ENCODE results near the gene SP100.
"Not testable (repeated sequence)": the region's sequence is repeated elsewhere in the genome, so short reads cannot be mapped to it uniquely, and the experiment has no call there.

Gene SP100

DNA sequence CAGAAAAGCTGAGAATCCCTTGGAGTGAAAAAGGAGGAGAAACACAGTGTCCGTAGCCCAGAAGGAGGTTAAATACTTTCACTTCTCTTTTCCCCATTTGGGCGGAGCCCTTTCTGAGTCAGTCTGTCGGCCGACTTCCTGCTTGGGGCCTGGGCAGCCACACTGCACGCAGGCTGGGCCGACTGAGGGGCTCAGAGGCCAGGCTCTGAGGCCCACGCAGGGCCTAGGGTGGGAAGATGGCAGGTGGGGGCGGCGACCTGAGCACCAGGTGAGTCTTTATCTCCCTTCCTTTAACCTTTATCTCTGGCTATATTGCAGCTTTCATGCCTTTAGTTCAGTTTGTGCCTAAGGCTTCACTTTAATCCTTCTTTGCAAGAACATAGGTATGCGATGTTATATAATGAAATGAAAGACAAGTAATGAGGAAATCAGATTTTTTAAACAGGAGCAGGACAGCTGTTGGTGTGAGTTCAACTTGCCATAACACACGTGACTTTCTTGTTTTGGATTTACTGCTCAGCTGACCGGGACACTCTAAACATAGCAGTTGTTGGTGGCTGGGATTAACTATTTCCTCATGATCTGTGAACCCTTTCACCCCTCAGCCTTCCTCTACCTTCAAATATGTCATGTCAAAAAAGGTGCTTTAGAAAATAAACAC lies at the start of gene SP100:
Gene SP100, plus strand, starts transcription at position 141 of the 661 bp plus-strand sequence. Its CDS starts 96 bp downstream, at position 237.
- in situ Hi-C loops (cut with HindIII; ENCODE audit: low sequenced_read_pairs): no loop called here

DNA sequence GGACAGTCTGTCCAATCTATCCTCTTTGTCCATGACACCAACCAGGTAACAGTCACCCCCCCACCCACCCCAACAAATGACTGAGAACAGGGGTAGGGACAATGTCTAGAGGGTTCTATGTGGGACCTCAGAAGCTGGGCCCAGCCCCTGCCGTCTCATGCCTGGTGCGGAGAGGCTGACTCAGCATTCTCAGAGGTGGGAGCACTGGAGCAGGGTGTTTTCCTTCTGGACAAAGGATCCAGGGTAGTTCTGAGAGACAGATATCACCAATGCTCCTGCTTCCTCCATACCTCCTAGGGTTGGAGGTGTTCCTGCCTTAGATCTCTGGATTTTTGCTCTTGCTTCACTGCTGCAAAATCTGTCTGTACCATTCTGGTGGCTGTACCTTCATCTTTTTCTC lies 33.9 kb upstream of the SP100 start:
- in situ Hi-C loops (cut with HindIII; ENCODE audit: low sequenced_read_pairs): no loop called here

DNA sequence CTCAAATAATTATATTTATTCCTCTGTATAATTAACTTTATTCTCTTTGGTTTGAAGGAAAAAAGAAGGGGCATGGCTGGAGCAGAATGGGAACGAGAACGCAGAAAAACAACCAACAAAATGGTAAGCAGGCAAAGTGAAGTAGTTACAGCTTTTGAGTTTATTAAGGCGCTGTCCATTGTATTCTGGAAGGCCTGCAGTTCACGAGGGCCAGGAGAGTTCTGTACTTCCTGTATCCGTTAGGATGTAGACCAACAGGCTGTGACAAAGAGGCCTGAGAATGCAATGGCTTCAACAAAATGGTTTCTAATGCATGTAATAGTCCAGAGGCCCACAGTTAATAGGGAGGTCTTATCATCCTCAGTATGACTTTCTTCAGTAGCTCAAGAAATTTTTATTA lies 32.5 kb upstream of the SP100 start:
- in situ Hi-C loops (cut with HindIII; ENCODE audit: low sequenced_read_pairs): no loop called here

DNA sequence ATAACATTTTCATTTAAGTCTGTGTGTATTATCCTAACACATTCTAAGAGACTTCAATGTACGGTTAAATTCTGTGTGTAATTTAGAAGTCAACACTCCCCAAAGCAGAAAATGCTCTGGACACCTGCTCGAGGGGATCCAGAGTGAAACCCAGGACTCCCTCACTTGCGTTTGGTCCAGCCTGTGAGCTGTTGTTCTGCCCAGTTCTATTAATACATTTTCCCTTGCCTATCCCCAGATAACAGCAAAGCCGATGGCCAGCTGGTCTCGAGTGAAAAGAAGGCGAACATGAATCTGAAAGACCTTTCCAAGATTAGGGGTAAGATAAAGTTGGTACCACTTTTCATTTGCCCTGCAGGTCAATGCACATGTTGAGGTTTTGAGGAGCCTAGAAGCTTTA lies 31.0 kb upstream of the SP100 start:
- in situ Hi-C loops (cut with HindIII; ENCODE audit: low sequenced_read_pairs): no loop called here

DNA sequence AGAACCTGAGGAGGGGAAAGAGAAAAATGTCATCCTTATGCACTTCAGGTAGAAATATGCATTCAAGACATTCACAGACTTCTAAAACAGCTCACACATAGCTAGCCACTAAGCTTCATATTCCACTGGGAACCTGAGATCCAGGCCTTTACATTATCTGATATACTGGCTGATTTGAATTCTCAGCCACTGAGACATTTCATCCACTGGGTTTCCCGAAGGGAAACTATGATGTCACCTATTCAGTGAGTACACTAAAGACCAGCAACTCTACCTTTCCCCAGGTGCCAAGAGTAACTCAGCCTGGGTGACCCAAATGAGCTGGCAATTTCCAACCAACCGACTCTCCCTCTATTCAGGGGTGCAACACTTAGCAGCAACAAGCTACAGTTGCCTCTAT lies 21.7 kb upstream of the SP100 start:
- in situ Hi-C loops (cut with HindIII; ENCODE audit: low sequenced_read_pairs): no loop called here

DNA sequence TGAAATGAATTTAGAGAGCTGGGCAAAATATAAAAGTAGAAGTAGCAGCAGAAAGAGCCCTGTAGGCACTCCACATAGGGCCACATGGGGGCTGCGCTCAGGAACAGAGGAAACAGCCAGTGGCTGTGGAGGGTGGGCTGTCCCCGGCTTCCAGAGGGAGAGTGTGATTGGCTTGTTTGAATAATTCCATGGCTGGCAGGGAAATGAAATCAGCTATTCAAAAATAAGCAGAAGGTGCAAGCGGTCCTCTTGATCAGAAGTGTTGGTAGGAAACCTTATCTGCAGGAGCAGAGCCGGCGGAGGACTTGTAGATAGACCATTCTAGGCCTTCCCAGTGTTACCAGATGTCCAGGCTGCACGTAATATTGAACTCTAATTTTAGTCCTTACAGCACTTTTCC lies 17.3 kb upstream of the SP100 start:
- in situ Hi-C loops (cut with HindIII; ENCODE audit: low sequenced_read_pairs): not testable (repeated sequence)

DNA sequence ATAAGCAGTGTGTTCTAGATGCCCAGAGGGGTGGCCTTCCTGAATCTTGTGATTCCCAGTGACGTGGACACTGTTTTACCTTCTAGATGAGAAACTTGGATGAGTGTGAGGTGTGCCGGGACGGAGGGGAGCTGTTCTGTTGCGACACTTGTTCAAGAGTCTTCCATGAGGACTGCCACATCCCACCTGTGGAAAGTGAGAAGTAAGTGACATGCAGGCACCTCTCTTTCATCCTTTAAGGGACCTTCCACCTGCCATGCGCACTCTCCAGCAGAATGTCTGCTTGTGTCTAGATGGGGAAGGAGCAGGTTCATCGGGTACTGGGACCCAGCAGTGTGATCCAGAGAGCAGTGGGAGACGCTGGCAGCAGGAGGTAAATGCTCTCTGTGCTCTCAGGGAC lies 16.0 kb upstream of the SP100 start:
- in situ Hi-C loops (cut with HindIII; ENCODE audit: low sequenced_read_pairs): no loop called here

DNA sequence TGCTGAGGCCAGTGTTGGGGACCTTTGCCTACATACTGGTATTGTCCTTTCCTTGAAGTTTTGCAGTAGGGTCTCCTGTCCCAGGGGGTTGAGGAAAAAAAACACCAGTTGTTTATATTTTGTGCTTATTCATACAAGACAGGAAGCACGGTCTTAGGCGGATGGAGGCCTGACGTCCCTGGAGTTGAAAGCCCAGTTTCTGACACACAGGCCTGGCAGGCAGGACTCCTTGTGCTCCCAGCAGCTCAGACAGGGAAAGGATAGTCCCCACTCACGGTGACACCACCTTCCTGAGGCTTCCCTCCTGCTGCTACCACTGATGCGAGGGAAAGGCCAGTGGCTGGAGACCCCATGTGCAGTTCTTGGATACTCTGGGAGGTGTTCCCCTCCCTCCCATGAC lies 15.5 kb upstream of the SP100 start:
- in situ Hi-C loops (cut with HindIII; ENCODE audit: low sequenced_read_pairs): no loop called here

DNA sequence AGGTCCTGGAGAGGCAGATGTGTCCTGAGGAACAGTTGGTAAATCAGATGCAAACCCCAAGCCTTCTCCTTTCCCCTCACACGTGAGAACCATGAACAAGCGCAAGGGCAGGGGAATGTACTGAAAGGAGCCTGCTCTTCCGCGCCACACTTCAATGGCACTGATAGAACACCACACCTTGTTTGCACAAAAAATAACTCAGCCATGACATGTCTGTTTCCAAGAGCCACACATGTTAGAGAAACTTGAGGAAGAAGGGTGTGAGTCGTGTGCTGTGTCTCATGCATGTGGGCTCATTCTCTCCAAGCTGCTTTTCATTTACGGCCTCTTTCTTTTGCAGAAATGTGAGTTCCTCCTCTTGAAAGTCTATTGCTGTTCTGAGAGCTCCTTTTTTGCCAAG lies 15.0 kb upstream of the SP100 start:
- in situ Hi-C loops (cut with HindIII; ENCODE audit: low sequenced_read_pairs): not testable (repeated sequence)

DNA sequence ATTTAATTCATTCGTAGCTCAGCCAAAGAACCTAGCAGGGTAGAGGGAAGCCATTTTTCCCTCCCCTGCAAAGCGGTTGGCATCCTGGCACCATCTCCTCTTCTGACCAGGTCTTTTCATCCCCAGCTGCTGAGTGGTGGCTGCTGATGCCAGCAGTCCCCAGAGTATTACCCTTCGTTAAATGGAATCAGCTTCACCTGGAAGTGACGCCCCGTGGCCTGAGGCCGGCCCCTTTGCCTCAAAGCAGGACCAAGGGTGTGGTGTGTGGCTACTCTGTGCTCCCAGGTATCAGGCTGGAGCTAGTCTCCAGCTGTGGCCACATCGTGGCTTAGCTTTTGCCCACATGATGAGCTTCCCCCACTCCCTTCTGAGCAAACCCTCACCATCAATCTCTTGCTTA lies 12.3 kb upstream of the SP100 start:
- in situ Hi-C loops (cut with HindIII; ENCODE audit: low sequenced_read_pairs): no loop called here

DNA sequence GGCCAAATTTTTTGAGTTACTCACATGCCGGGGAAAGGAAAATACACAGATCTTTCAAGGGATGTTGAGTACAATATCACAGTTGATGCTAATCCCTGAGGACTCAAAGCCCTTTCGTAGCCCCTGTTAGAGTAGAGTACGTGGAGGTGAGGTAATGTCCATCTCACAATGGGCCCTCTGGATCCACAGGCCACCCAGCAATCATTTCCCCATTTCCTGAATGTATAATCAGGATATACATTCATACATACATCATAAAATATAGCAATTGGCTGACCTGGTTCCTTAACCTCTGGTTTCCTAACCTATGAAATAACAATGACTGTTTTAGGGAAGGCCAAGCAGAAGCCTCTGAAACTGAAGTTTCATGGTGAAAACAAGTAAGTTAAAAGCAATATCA lies 10.2 kb upstream of the SP100 start:
- in situ Hi-C loops (cut with HindIII; ENCODE audit: low sequenced_read_pairs): no loop called here

DNA sequence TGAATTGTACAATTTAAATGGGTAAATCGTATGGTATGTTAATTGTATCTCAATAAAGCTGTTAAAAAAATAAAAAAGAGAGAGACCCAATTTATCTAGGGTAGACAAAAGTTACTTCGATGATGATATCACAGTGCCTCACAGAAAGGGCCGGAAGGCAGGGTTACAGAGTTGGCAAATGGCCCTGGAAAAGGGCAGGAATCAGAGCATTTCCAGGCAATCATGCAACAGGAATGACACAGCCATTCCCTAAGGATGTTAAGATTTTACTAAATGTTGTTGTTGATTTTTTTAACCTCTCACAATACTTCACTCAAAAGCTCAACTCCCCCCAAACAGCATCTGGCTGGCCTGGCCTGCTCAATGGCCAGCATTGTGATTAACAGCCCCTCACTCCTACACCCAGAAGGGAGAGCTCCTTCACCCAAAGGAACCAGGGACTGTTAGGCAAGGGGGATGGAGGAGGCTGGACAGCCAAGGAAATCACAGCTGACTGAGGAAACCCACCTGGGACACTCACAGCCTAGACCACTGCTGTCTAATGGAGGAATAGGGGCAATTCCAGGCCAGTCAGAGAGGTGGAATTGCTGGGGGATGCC lies 7.7 kb upstream of the SP100 start:
- in situ Hi-C loops (cut with HindIII; ENCODE audit: low sequenced_read_pairs): no loop called here

DNA sequence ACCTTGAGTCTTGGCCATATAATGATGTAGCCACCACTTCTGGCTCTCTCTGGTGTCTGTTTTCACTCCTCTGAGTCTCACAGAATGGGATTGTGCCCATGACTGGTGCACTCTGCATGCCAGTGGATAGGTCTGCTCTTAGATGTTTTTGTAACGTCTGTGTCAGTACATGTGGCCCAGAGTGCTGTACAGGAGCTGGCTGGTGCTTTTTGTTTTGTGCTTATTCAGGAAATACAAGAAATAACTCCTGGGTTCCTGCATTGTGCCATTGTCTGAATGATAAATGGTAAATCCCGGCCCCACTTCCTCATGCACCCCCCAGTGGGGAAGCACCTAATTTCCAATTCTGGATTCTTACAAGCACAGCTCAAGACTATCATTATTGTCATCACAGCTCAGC lies 6.7 kb upstream of the SP100 start:
- in situ Hi-C loops (cut with HindIII; ENCODE audit: low sequenced_read_pairs): not testable (repeated sequence)

DNA sequence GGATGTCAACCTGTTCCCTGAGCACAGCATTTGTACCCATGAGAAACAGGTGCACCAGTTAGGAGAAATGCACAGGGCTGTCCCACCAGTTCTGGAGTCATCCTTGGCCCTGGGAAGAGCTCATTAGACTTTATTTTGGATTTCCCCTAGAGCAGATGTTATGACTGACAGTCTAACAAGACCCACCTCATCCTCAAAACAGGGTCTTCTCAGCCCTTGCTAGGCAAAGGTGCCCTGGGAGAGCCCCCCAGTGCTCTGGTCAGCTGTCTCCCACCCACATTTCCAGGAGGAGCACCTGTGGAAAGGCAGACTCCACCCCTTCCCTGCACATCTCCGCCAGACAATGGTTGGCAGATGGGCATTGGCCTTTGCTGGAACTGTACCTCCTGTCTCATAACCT lies 5.7 kb upstream of the SP100 start:
- in situ Hi-C loops (cut with HindIII; ENCODE audit: low sequenced_read_pairs): no loop called here

DNA sequence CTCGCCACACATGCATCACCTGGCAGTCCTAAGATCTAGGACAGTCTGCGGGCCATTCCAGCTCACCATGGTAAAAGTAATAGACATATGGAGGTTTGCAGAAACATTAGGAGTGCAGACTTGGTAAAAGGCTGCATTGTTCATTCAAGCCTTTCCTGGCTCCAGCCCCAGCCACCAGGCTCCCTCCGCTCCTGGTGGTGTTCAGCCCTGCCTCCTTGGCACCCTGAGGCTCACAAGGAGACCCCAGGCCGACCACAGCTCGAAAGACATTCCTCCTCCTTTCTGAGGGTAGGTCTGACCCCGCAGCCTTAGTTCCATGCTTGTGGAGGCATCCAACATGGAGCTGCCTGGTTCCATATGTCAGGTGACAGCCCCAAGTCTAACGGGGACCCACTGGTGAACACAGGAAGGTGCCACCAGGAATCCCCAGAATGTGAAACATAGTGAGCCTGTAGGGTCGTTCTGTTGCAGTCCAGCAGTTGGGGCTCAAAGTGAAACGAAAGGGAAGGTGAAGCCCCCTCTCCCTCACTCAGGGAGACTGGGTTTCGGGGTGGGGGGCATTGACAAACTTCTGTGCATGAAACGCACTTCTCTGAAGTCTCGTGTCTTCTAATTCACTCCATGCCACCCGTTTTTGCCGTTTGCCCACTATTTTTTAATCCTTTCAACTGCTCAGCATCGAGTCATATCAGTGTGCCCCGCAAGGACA lies 5.0 kb upstream of the SP100 start:
- in situ Hi-C loops (cut with HindIII; ENCODE audit: low sequenced_read_pairs): no loop called here

DNA sequence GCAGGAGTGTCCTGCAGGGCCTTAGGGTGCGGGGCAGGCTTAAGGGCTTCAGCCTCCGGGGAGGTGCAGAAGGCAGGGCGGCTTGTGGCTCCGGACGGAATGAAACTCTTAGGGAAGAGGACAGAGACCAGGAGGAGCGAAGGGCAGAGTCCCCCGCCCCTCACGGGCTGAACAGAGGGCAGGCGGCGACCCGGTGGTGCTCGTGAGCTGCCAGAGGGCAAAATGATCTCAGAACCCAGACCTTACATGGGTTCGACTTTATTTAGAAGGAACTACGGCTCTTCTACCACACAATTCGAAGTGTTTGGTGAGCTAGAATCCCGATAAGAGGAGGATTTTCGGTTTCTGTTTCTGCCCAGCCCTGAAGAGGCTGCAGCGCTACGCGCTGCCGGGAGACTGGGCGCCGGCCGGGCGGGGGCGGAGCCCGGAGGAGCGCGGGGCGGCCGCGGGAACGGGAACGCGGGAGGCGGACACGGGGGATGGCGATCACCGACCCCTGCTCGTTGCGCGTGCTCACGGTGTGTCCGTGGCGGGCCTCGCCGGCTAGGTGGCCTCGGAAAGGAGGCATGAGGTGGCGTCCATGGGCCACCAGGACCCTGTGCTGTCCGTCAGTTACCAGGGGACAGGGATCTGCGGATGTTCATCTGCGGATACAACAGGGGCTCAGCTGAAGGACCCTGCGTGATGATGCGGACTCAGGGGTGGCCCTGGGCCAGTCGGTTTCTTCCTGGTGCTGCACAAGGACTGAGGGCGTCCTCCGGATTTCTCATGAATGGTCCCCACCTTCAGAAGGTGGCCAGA lies 4.2 kb upstream of the SP100 start:
- in situ Hi-C loops (cut with HindIII; ENCODE audit: low sequenced_read_pairs): no loop called here

DNA sequence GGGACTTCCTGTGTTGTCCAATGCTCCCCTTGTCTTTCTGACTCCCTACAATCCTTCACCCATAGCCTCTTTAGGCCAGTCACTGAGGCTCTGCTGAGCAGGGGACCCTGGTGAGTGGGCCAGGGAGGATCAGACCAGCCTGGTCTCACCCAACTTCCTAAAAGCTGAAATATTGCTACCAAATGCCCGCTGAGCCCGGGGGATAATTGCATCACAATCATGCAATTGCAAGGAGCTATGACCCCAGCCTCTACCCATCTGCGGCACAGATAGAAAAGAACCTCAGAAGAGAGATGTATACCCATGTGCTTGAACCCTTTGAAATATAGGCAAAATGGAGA lies 3.7 kb upstream of the SP100 start:
- in situ Hi-C loops (cut with HindIII; ENCODE audit: low sequenced_read_pairs): no loop called here

DNA sequence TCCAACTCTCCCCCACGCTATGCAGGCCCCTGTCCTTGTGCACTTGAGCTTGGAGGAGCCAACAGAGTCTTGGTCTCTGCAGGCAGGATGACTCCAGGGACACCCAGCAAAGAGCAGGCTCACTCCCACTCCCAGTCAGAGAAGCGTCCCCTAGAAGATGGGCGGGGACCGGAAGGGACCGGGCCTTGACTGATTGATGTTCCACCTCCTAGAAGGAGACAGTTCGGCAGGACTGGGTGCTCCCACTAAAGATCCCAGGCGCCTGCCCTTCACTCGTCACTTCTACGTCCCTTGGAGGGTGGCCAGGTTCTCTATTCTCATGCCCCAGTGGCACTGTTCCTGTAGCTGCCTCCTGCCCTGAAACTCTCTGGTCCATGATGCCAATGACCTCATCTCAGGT lies 3.2 kb upstream of the SP100 start:
- in situ Hi-C loops (cut with HindIII; ENCODE audit: low sequenced_read_pairs): no loop called here

DNA sequence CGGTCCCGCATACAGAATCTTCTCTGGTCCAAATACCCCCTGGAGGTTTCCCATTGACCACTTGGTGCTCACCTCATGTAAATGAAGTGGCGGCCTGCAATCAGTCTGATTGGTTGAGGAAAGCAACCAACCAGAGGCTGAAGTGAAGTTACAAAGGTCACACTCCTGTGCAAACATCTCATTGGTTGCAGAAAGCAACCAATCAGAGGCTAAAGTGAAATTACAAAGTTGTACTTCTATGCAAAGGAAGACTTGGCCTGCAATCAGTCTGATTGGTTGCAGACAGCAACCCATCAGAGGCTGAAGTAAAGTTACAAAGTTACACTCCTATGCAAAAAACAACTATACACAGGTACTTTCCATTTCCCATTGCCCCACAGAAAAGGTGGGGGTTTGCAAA lies 2.5 kb upstream of the SP100 start:
- in situ Hi-C loops (cut with HindIII; ENCODE audit: low sequenced_read_pairs): no loop called here

DNA sequence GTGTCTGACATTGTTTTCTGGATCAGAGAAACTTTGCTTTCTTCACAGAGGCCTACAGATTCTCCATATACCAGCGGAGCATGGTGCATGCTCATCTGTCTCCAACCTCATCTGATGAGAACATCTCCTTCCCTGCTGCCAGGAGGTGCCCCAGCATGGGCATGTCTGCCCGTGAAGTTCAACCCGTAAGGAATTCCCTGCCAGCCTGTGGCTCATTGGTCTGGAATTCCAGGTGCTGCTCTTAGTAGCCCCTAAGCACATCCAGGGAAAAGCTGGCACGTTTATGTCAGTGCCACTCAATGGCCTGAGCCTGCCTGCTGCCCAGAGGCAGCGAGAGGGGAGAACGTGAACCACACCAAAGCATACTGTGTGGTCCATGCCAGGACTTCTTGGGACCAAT lies 1.7 kb upstream of the SP100 start:
- in situ Hi-C loops (cut with HindIII; ENCODE audit: low sequenced_read_pairs): no loop called here

DNA sequence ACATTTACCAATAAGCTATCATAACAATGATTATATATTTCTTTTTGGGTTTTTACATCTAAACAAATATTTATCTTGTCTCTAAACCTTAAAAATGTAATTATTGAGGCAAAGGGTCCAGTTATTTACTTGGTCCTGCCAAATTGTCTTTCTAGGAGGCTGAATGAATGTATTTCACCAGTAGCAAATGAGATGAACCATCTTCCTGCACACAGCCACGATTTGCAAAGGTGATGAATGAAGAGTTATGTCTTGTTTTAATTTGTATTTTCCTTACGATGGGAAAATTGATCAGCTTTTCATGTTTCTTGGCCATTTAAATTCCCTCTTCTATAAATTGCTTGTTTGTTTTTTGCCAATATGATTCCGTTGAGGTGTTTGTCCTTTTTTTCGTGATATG lies 1.4 kb downstream of the SP100 start:
- in situ Hi-C loops (cut with HindIII; ENCODE audit: low sequenced_read_pairs): no loop called here
